HEK293 (cell line): ENCODE measurements around the gene PLEKHJ1.

Source experiments
- CTCF ChIA-PET: fragments of 350-600 bp; formaldehyde crosslinking; extraction: SDS; loops from one replicate; lab custom pipeline; 2021; ENCODE audit warnings: antibody characterized with exemption; lab: Yijun Ruan, JAX
- POLR2A ChIA-PET: fragments of 300-600 bp; formaldehyde crosslinking; extraction: SDS; loops from one replicate; lab custom pipeline; 2020; ENCODE audit warnings: antibody characterized with exemption, inconsistent platforms; lab: Yijun Ruan, JAX
- H3K27ac ChIP-seq: fragments of 200-500 bp; sonication (Bioruptor generic); 2 replicates; pipeline ENCODE4 v1.5.1; 2014; ENCODE audit warnings: low read depth, low read length, control low read depth, inconsistent platforms; ENCODE audit errors: extremely low read depth
- H3K36me3 ChIP-seq, 2 experiments: fragments of 200-500 bp in 1 of 2; sonication (Bioruptor generic) in 1 of 2; 1 replicate in 1 of 2; 2 replicates in 1 of 2; pipeline ENCODE4 v1.5.1; 2014 to 2017; ENCODE audit warnings: inconsistent platforms in 2 of 2, low read length in 2 of 2; ENCODE audit not compliant: control insufficient read depth in 2 of 2, insufficient read depth in 1 of 2
- H3K4me1 ChIP-seq: fragments of 200-500 bp; sonication (Bioruptor generic); 2 replicates; pipeline ENCODE4 v1.5.1; 2014; ENCODE audit warnings: mild to moderate bottlenecking, low read length, inconsistent platforms; ENCODE audit not compliant: control insufficient read depth, insufficient read depth
- H3K4me3 ChIP-seq: 2 replicates; pipeline ENCODE4 v1.5.1; 2011; ENCODE audit warnings: low read depth, mild to moderate bottlenecking, control low read depth, low read length, moderate library complexity
- H3K9me3 ChIP-seq: fragments of 200-500 bp; sonication (Bioruptor generic); 2 replicates; pipeline ENCODE4 v1.5.1; 2014; ENCODE audit warnings: low read depth, low read length, inconsistent platforms; ENCODE audit not compliant: control insufficient read depth, insufficient read depth
- GFI1B ChIP-seq: fragments of 450-650 bp; formaldehyde crosslinking; IDR thresholded peaks from 2 replicates; pipeline ENCODE4 v1.5.1; 2016; ENCODE audit warnings: missing biosample characterization, missing genetic modification characterization
- GLIS1 ChIP-seq: fragments of 450-650 bp; formaldehyde crosslinking; IDR thresholded peaks from 2 replicates; pipeline ENCODE4 v1.5.1; 2016; ENCODE audit warnings: missing biosample characterization, missing genetic modification characterization
- GLIS2 ChIP-seq: fragments of 450-650 bp; formaldehyde crosslinking; IDR thresholded peaks from 2 replicates; pipeline ENCODE4 v1.5.1; 2016; ENCODE audit warnings: missing biosample characterization, missing genetic modification characterization
- KLF17 ChIP-seq: fragments of 450-650 bp; formaldehyde crosslinking; IDR thresholded peaks from 2 replicates; pipeline ENCODE4 v1.5.1; 2016; ENCODE audit warnings: missing biosample characterization, missing genetic modification characterization
- KLF8 ChIP-seq: fragments of 450-650 bp; formaldehyde crosslinking; IDR thresholded peaks from 2 replicates; pipeline ENCODE4 v1.5.1; 2016; ENCODE audit warnings: missing biosample characterization, missing genetic modification characterization
- MYNN ChIP-seq: fragments of 450-650 bp; formaldehyde crosslinking; IDR thresholded peaks from 2 replicates; pipeline ENCODE4 v1.5.1; 2016; ENCODE audit warnings: missing biosample characterization, missing genetic modification characterization, borderline replicate concordance
- SP3 ChIP-seq: fragments of 450-650 bp; formaldehyde crosslinking; IDR thresholded peaks from 2 replicates; pipeline ENCODE4 v1.5.1; 2016; ENCODE audit warnings: missing biosample characterization, missing genetic modification characterization
- ZBTB11 ChIP-seq: fragments of 450-650 bp; formaldehyde crosslinking; conservative IDR thresholded peaks from 2 replicates; pipeline ENCODE4 v1.5.1; 2016; ENCODE audit warnings: low read depth, missing biosample characterization, missing genetic modification characterization
- ZBTB17 ChIP-seq: fragments of 450-650 bp; formaldehyde crosslinking; IDR thresholded peaks from 2 replicates; pipeline ENCODE4 v1.5.1; 2016; ENCODE audit warnings: missing biosample characterization, missing genetic modification characterization
- ZBTB20 ChIP-seq: fragments of 450-650 bp; formaldehyde crosslinking; IDR thresholded peaks from 2 replicates; pipeline ENCODE4 v1.5.1; 2016; ENCODE audit warnings: missing biosample characterization, missing genetic modification characterization
- ZBTB26 ChIP-seq: fragments of 450-650 bp; formaldehyde crosslinking; optimal IDR thresholded peaks from 2 replicates; pipeline ENCODE3; 2016; ENCODE audit warnings: missing biosample characterization, mild to moderate bottlenecking, missing genetic modification characterization
- ZNF138 ChIP-seq: fragments of 450-650 bp; formaldehyde crosslinking; IDR thresholded peaks from 2 replicates; pipeline ENCODE4 v1.5.1; 2016; ENCODE audit warnings: missing biosample characterization, missing genetic modification characterization, borderline replicate concordance
- ZNF155 ChIP-seq: fragments of 450-650 bp; formaldehyde crosslinking; IDR thresholded peaks from 2 replicates; pipeline ENCODE4 v1.5.1; 2016; ENCODE audit warnings: missing biosample characterization, missing genetic modification characterization
- ZNF18 ChIP-seq: fragments of 450-650 bp; formaldehyde crosslinking; IDR thresholded peaks from 2 replicates; pipeline ENCODE4 v1.5.1; 2016; ENCODE audit warnings: missing biosample characterization, missing genetic modification characterization
- ZNF239 ChIP-seq: fragments of 450-650 bp; formaldehyde crosslinking; IDR thresholded peaks from 2 replicates; pipeline ENCODE4 v1.5.1; 2016; ENCODE audit warnings: missing biosample characterization, missing genetic modification characterization
- ZNF324 ChIP-seq: fragments of 450-650 bp; formaldehyde crosslinking; IDR thresholded peaks from 2 replicates; pipeline ENCODE4 v1.5.1; 2016; ENCODE audit warnings: missing biosample characterization, missing genetic modification characterization
- ZNF366 ChIP-seq: fragments of 450-650 bp; formaldehyde crosslinking; conservative IDR thresholded peaks from 2 replicates; pipeline ENCODE4 v1.5.1; 2016; ENCODE audit warnings: missing biosample characterization, missing genetic modification characterization
- ZNF394 ChIP-seq: fragments of 450-650 bp; formaldehyde crosslinking; IDR thresholded peaks from 2 replicates; pipeline ENCODE4 v1.5.1; 2016; ENCODE audit warnings: missing biosample characterization, missing genetic modification characterization, mild to moderate bottlenecking, moderate library complexity, borderline replicate concordance
- ZNF501 ChIP-seq: fragments of 450-650 bp; formaldehyde crosslinking; IDR thresholded peaks from 2 replicates; pipeline ENCODE4 v1.5.1; 2016; ENCODE audit warnings: missing biosample characterization, missing genetic modification characterization
- ZNF513 ChIP-seq: fragments of 450-650 bp; IDR thresholded peaks from 2 replicates; pipeline ENCODE4 v1.5.1; 2018; ENCODE audit warnings: missing biosample characterization, missing genetic modification characterization
- ZNF585B ChIP-seq: fragments of 450-650 bp; formaldehyde crosslinking; IDR thresholded peaks from 2 replicates; pipeline ENCODE4 v1.5.1; 2016; ENCODE audit warnings: missing biosample characterization, missing genetic modification characterization
- ZNF658 ChIP-seq: fragments of 450-650 bp; formaldehyde crosslinking; IDR thresholded peaks from 2 replicates; pipeline ENCODE4; 2016; ENCODE audit warnings: missing biosample characterization, missing genetic modification characterization
- ZNF692 ChIP-seq: fragments of 450-650 bp; formaldehyde crosslinking; IDR thresholded peaks from 2 replicates; pipeline ENCODE4 v1.5.1; 2016; ENCODE audit warnings: missing biosample characterization, missing genetic modification characterization
- ZSCAN5A ChIP-seq: fragments of 450-650 bp; formaldehyde crosslinking; IDR thresholded peaks from 2 replicates; pipeline ENCODE4 v1.5.1; 2016; ENCODE audit warnings: missing biosample characterization, missing genetic modification characterization

The PLEKHJ1 gene

GRCh38 chr19:2230807-2231533 lies 5.2 kb downstream of the PLEKHJ1 start (continued):
- TF ChIP-seq ZBTB20 (tag by site-specific recombination): no peak; the same call in 1 of the 2 replicates
- no peak for TF ChIP-seq ZNF658
- no peak for TF ChIP-seq GFI1B
- TF ChIP-seq SP3: no peak
- no peak for TF ChIP-seq ZNF394 (tag by site-specific recombination)
- peak; percentile 23; the same call in 1 of the 2 replicates for TF ChIP-seq ZBTB17 (tag by site-specific recombination)
- TF ChIP-seq ZNF692 (tag by site-specific recombination): no peak
- TF ChIP-seq ZSCAN5A (tag by site-specific recombination): no peak
- no peak for TF ChIP-seq ZBTB11 (tag by site-specific recombination)
- 0 out of 2 replicates have a peak, but pooled peaks have one; percentile 23 for TF ChIP-seq KLF8 (tag by site-specific recombination)
- no peak for TF ChIP-seq ZNF18 (tag by site-specific recombination)
- TF ChIP-seq MYNN: no peak
- TF ChIP-seq ZNF324: no peak
- TF ChIP-seq KLF17 (tag by site-specific recombination): peak; percentile 84
- no peak for TF ChIP-seq GLIS2 (tag by site-specific recombination)

- Histone ChIP-seq H3K27ac (no peak overlapping the region), H3K4me1 (no peaks in the 10 kb centered on the region), H3K36me3 (peaks cover 4 to 80% of the 10 kb centered on the region in 2 experiments; a peak in 2 of 3 replicates)
- TF ChIP-seq ZNF585B (tag by site-specific recombination) (no peak), ZBTB26 (tag by site-specific recombination) (no peak), GLIS1 (tag by site-specific recombination) (no peak), ZNF239 (tag by site-specific recombination) (no peak), ZNF501 (tag by site-specific recombination) (no peak), ZBTB20 (tag by site-specific recombination) (no peak), ZNF366 (no peak), ZNF138 (no peak), ZNF513 (no peak), ZNF155 (no peak)
Observed at GRCh38 chr19:2230033-2230531, 6.0 kb downstream of the PLEKHJ1 start.

More at GRCh38 chr19:2230033-2230531, 6.0 kb downstream of the PLEKHJ1 start:
- ChIA-PET CTCF (interaction anchor here (0.9 to 1.6 kb wide), 2 partner anchors 23 to 32 kb away, joined by 3 read pairs; no protein-coding TSS in a partner anchor), POLR2A (interaction anchor here (0.7 kb wide), 1 partner anchor 98 kb away, joined by 3 read pairs; no protein-coding TSS in a partner anchor)
- no peak overlapping the region for H3K4me3 ChIP-seq
- H3K9me3 ChIP-seq: no peaks in the 10 kb centered on the region
